K562 (cell line): ENCODE results near the gene GDF11. TPM values are rescaled to one million over a fixed set of nuclear protein-coding genes. Genes with fewer than 3 reads are reported as not detected.

Experiments
- BMI1 ChIP-seq: fragments of 150-350 bp; IDR thresholded peaks from 2 replicates; pipeline ENCODE4 v1.6.1; 2014; ENCODE audit warnings: low read length
- BRD4 ChIP-seq: fragments of 200-600 bp; sonication (generic); IDR thresholded peaks from 2 replicates; pipeline ENCODE4 v1.6.1; 2017; ENCODE audit warnings: inconsistent platforms
- C11orf30 ChIP-seq: fragments of 450-650 bp; IDR thresholded peaks from 2 replicates; pipeline ENCODE4 v1.6.1; 2016; ENCODE audit warnings: low read depth, mild to moderate bottlenecking
- CBX5 ChIP-seq: IDR thresholded peaks from 2 replicates; pipeline ENCODE4 v1.6.1; 2014; ENCODE audit warnings: low read depth, borderline replicate concordance
- CCNT2 ChIP-seq: IDR thresholded peaks from 2 replicates; pipeline ENCODE4 v1.6.1; 2011; ENCODE audit warnings: borderline replicate concordance, low read depth, mild to moderate bottlenecking, moderate library complexity, mixed read lengths, low read length; ENCODE audit not compliant: insufficient read length; ENCODE audit errors: extremely low read depth
- CEBPB ChIP-seq: fragments of 450-650 bp; IDR thresholded peaks from 2 replicates; pipeline ENCODE4 v1.6.1; 2016; ENCODE audit warnings: missing genetic modification characterization, missing compliant biosample characterization
- EHMT2 ChIP-seq: fragments of 450-650 bp; IDR thresholded peaks from 2 replicates; pipeline ENCODE4 v1.6.1; 2018; ENCODE audit warnings: antibody characterized with exemption
- ELF4 ChIP-seq: fragments of 450-650 bp; formaldehyde crosslinking; IDR thresholded peaks from 2 replicates; pipeline ENCODE4 v1.4.0; 2022; ENCODE audit warnings: missing genetic modification characterization
- ETV5 ChIP-seq: sonication (generic); formaldehyde crosslinking; IDR thresholded peaks from 2 replicates; pipeline ENCODE4 v1.4.0; 2020; ENCODE audit warnings: low read depth, mild to moderate bottlenecking, missing genetic modification reagents
- FOXM1 ChIP-seq, 2 experiments: fragments of 450-650 bp in 1 of 2; sonication (generic) in 1 of 2; formaldehyde crosslinking in 1 of 2; IDR thresholded peaks; 2 replicates each; pipeline versions ENCODE4 v1.6.1 to v1.9.0; 2017 to 2022; ENCODE audit warnings: low read depth in 2 of 2, mild to moderate bottlenecking in 2 of 2, missing genetic modification reagents in 1 of 2, moderate library complexity in 1 of 2
- HDAC1 ChIP-seq, 2 experiments: fragments of 450-650 bp; IDR thresholded peaks; 2 replicates each; pipeline ENCODE4 v1.6.1; 2016 to 2017; ENCODE audit warnings: inconsistent platforms in 1 of 2, mild to moderate bottlenecking in 1 of 2, moderate library complexity in 1 of 2
- IFI16 ChIP-seq: fragments of 250-450 bp; sonication (Bioruptor Pico); IDR thresholded peaks from 2 replicates; pipeline ENCODE4 v2.1.2; 2022; ENCODE audit warnings: mild to moderate bottlenecking, inconsistent platforms
- KDM4B ChIP-seq, 2 experiments: fragments of 450-650 bp in 1 of 2; sonication (generic) in 1 of 2; IDR thresholded peaks; 2 replicates each; pipeline ENCODE4 v1.6.1; 2016 to 2017; ENCODE audit warnings: borderline replicate concordance in 2 of 2, antibody characterized with exemption in 1 of 2, low read depth in 1 of 2, mild to moderate bottlenecking in 1 of 2
- LEF1 ChIP-seq: fragments of 450-650 bp; IDR thresholded peaks from 2 replicates; pipeline ENCODE4 v1.6.1; 2016; ENCODE audit warnings: mild to moderate bottlenecking
- MED1 ChIP-seq: sonication (generic); formaldehyde crosslinking; IDR thresholded peaks from 2 replicates; pipeline ENCODE4 v1.8.1; 2023; ENCODE audit warnings: missing genetic modification reagents, borderline replicate concordance
- NR3C1 ChIP-seq: sonication (generic); formaldehyde crosslinking; IDR thresholded peaks from 2 replicates; pipeline ENCODE4 v1.8.1; 2022; ENCODE audit warnings: missing genetic modification reagents
- POLR2A ChIP-seq: fragments of 450-650 bp; conservative IDR thresholded peaks from 2 replicates; pipeline ENCODE4 v1.6.1; 2016
- POLR2B ChIP-seq: fragments of 450-650 bp; IDR thresholded peaks from 2 replicates; pipeline ENCODE4 v1.6.1; 2018; ENCODE audit warnings: low read depth; ENCODE audit not compliant: partially characterized antibody
- RAD51 ChIP-seq: fragments of 450-650 bp; IDR thresholded peaks from 2 replicates; pipeline ENCODE4 v1.7.1; 2016; ENCODE audit warnings: low read depth, mild to moderate bottlenecking, borderline replicate concordance
- RBFOX2 ChIP-seq: fragments of 200-400 bp; formaldehyde crosslinking; IDR thresholded peaks from 2 replicates; pipeline ENCODE4 v1.6.1; 2017; ENCODE audit warnings: low read depth, mild to moderate bottlenecking, low read length, moderate library complexity
- SIN3A ChIP-seq, 2 experiments: fragments of 150-350 bp in 1 of 2; IDR thresholded peaks; 2 replicates each; pipeline ENCODE4 v1.6.1; 2011 to 2016; ENCODE audit warnings: borderline replicate concordance in 2 of 2, low read depth in 2 of 2, low read length in 2 of 2, mild to moderate bottlenecking in 2 of 2, moderate library complexity in 2 of 2; ENCODE audit not compliant: control insufficient read depth in 1 of 2
- SNIP1 ChIP-seq: fragments of 450-650 bp; IDR thresholded peaks from 2 replicates; pipeline ENCODE4 v1.7.1; 2017; ENCODE audit warnings: low read depth, mild to moderate bottlenecking
- SREBF2 ChIP-seq: sonication (generic); formaldehyde crosslinking; IDR thresholded peaks from 2 replicates; pipeline ENCODE4 v1.4.0; 2020; ENCODE audit warnings: mild to moderate bottlenecking, missing genetic modification reagents
- STAG1 ChIP-seq: sonication (generic); formaldehyde crosslinking; IDR thresholded peaks from 2 replicates; pipeline ENCODE4 v1.5.0; 2020; ENCODE audit warnings: missing genetic modification reagents, borderline replicate concordance
- STAT5B ChIP-seq: fragments of 250-450 bp; sonication (Bioruptor Pico); IDR thresholded peaks from 2 replicates; pipeline ENCODE4 v1.8.0; 2021; ENCODE audit warnings: mild to moderate bottlenecking, inconsistent platforms
- TRIM28 ChIP-seq: fragments of 450-650 bp; IDR thresholded peaks from 2 replicates; pipeline ENCODE4 v1.6.1; 2017
- ZFP36 ChIP-seq: fragments of 150-350 bp; IDR thresholded peaks from 2 replicates; pipeline ENCODE4 v1.6.1; 2018; ENCODE audit warnings: low read length, low read depth; ENCODE audit not compliant: partially characterized antibody
- ZNF232 ChIP-seq: sonication (generic); formaldehyde crosslinking; IDR thresholded peaks from 2 replicates; pipeline ENCODE4 v1.8.0; 2022; ENCODE audit warnings: mild to moderate bottlenecking, missing genetic modification reagents
- ZNF431 ChIP-seq: sonication (generic); formaldehyde crosslinking; IDR thresholded peaks from 2 replicates; pipeline ENCODE4 v1.8.0; 2022; ENCODE audit warnings: mild to moderate bottlenecking, missing genetic modification reagents
- ZNF561 ChIP-seq: fragments of 450-650 bp; formaldehyde crosslinking; conservative IDR thresholded peaks from 2 replicates; pipeline ENCODE4 v1.4.0; 2020; ENCODE audit warnings: mild to moderate bottlenecking, moderate library complexity
- polyA plus RNA-seq, 8 experiments: library from polyadenylated mRNA; depleted of rRNA in 4 of 8; stranded (reverse) in 5 of 8; unstranded in 3 of 8; fragments of >200 nt; fragmentation: Nextera tagmentation in 2 of 8; fragmentation: Illumina TruSeq in 1 of 8; extraction: Ambion mirVana in 2 of 8; extraction: Trizol in 1 of 8; gene quantifications; 2 replicates each; pipeline versions ENCODE4 v1.2.1 to v1.2.3, GENCODE V29; 2011 to 2014; ENCODE audit warnings: inconsistent platforms in 1 of 8, missing spikeins in 1 of 8
- total RNA-seq, 7 experiments: library from RNA; depleted of rRNA in 6 of 7; stranded (reverse); fragments of >200 nt in 6 of 7; fragmentation: Illumina TruSeq in 2 of 7; extraction: Trizol in 2 of 7; gene quantifications; 2 replicates each; pipeline versions ENCODE4 v1.2.1 to v1.2.3, GENCODE V29; 2011 to 2021; ENCODE audit warnings: low replicate concordance in 1 of 7
- TF ChIP-seq, protein P1 (sequence below): fragments of 250-450 bp; sonication (Bioruptor Pico); IDR thresholded peaks from 2 replicates; pipeline ENCODE4 v1.8.0; 2022; ENCODE audit warnings: inconsistent platforms

GDF11 gene
- total and polyA plus RNA-seq, 9 of the 15 experiments (the other 6 are each of a cell fraction or from before 2014, with no cell fraction given) = 1.4 to 15.7 (median 4.8) TPM

GRCh38 chr12:55715833-55716581, 26.9 kb upstream of the GDF11 start, which contains the start of gene BLOC1S1 (continued):
- TF ChIP-seq ZNF431 (CRISPR knock-in tag) (peak; percentile 49; the same call in 1 of the 2 replicates), SIN3A (IDR thresholded peaks at IDR 0.05; ENCODE audit: borderline replicate concordance in 2 of 2, control insufficient read depth in 1 of 2, low read depth in 2 of 2, low read length in 2 of 2) (peak; percentile 99), POLR2A (peak; percentile 77), IFI16 (no peak), RBFOX2 (peak; percentile 78), RAD51 (peak; percentile 100), EHMT2 (0 out of 2 replicates have a peak, but pooled peaks have one; percentile 39), SNIP1 (no peak), ZNF561 (CRISPR knock-in tag) (no peak), ZNF232 (CRISPR knock-in tag) (no peak), ZFP36 (no peak), HDAC1 (IDR thresholded peaks at IDR 0.05) (peak; percentile 73 to 99; a peak in 3 of 4 replicates), CEBPB (tag) (peak; percentile 81), NR3C1 (CRISPR knock-in tag) (no peak), LEF1 (peak; percentile 86), POLR2B (peak; percentile 49), TRIM28 (peak; percentile 20; the same call in 1 of the 2 replicates), CCNT2 (peak; percentile 30), STAG1 (CRISPR knock-in tag) (no peak), BMI1 (no peak), SREBF2 (CRISPR knock-in tag) (no peak), BRD4 (0 out of 2 replicates have a peak, but pooled peaks have one; percentile 51), ELF4 (CRISPR knock-in tag) (no peak), STAT5B (CRISPR knock-in tag) (no peak), CBX5 (no peak; the same call in 1 of the 2 replicates), ETV5 (CRISPR knock-in tag) (peak; percentile 90), C11orf30 (peak; percentile 99), KDM4B (IDR thresholded peaks at IDR 0.05; ENCODE audit: borderline replicate concordance in 2 of 2, low read depth in 1 of 2) (peak in 1 of 2 experiments; percentile 95; a peak in 2 of 4 replicates), MED1 (CRISPR knock-in tag) (no peak), FOXM1 (IDR thresholded peaks at IDR 0.05; ENCODE audit: low read depth) (0 out of 2 replicates have a peak, but pooled peaks have one; percentile 18), FOXM1 (CRISPR knock-in tag; IDR thresholded peaks at IDR 0.05; ENCODE audit: low read depth) (no peak)
- TF ChIP-seq, protein P1, sequence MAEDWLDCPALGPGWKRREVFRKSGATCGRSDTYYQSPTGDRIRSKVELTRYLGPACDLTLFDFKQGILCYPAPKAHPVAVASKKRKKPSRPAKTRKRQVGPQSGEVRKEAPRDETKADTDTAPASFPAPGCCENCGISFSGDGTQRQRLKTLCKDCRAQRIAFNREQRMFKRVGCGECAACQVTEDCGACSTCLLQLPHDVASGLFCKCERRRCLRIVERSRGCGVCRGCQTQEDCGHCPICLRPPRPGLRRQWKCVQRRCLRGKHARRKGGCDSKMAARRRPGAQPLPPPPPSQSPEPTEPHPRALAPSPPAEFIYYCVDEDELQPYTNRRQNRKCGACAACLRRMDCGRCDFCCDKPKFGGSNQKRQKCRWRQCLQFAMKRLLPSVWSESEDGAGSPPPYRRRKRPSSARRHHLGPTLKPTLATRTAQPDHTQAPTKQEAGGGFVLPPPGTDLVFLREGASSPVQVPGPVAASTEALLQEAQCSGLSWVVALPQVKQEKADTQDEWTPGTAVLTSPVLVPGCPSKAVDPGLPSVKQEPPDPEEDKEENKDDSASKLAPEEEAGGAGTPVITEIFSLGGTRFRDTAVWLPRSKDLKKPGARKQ (CRISPR knock-in tag) = no peak
